Keratinocyte (primary cell): ENCODE measurements around the gene CLN3. TPM values are rescaled to one million over a fixed set of nuclear protein-coding genes. Genes with fewer than 3 reads are reported as not detected.
A peak's percentile ranks its signal among the peaks of the same experiment; 100 is the strongest.

Source experiments
- DNase-seq: peaks from one replicate; pipeline ENCODE4 v3.0.0-alpha.2; 2011; ENCODE audit warnings: low read depth, missing footprints, low spot score
- FAIRE-seq: peaks from 2 replicates; lab custom pipeline; 2011; peaks lifted over from hg19 to GRCh38; lab: Jason Lieb, UNC
- H2AFZ ChIP-seq: 2 replicates; pipeline ENCODE4 v1.6.0; 2012; ENCODE audit warnings: low read length, control low read depth, inconsistent platforms; ENCODE audit not compliant: control insufficient read depth
- H3K27ac ChIP-seq: 2 replicates; pipeline ENCODE4 v1.5.1; 2011; ENCODE audit warnings: low read length; ENCODE audit not compliant: control insufficient read depth, insufficient read depth
- H3K27me3 ChIP-seq: 3 replicates; pipeline ENCODE4 v1.6.0; 2011; ENCODE audit warnings: low read length; ENCODE audit not compliant: control insufficient read depth, insufficient read depth; ENCODE audit errors: extremely low read depth
- H3K36me3 ChIP-seq, 2 experiments: 2 replicates in 1 of 2; 3 replicates in 1 of 2; pipeline ENCODE4 v1.5.1; 2011; ENCODE audit warnings: low read length in 2 of 2, mild to moderate bottlenecking in 1 of 2; ENCODE audit not compliant: control insufficient read depth in 2 of 2, insufficient read depth in 2 of 2; ENCODE audit errors: extremely low read depth in 1 of 2
- H3K4me1 ChIP-seq: 3 replicates; pipeline ENCODE4 v1.5.1; 2011; ENCODE audit warnings: low read length; ENCODE audit not compliant: control insufficient read depth, insufficient read depth; ENCODE audit errors: extremely low read depth
- H3K4me2 ChIP-seq: 3 replicates; pipeline ENCODE4 v1.6.0; 2011; ENCODE audit warnings: low read depth, low read length; ENCODE audit not compliant: control insufficient read depth, insufficient read depth; ENCODE audit errors: extremely low read depth
- H3K4me3 ChIP-seq, 3 experiments: fragments of 200-600 bp in 1 of 3; sonication (generic) in 1 of 3; 2 replicates in 2 of 3; 3 replicates in 1 of 3; pipeline ENCODE4 v1.5.1; 2011 to 2016; ENCODE audit warnings: low read length in 3 of 3, mild to moderate bottlenecking in 3 of 3, control low read depth in 2 of 3, inconsistent platforms in 1 of 3, low read depth in 1 of 3, mixed read lengths in 1 of 3, mixed run types in 1 of 3, moderate library complexity in 1 of 3; ENCODE audit not compliant: control insufficient read depth in 2 of 3, insufficient read depth in 2 of 3; ENCODE audit errors: extremely low read depth in 1 of 3
- H3K79me2 ChIP-seq: 2 replicates; pipeline ENCODE4 v1.6.0; 2012; ENCODE audit warnings: low read length; ENCODE audit not compliant: control insufficient read depth, insufficient read depth
- H3K9ac ChIP-seq: 3 replicates; pipeline ENCODE4 v1.6.0; 2011; ENCODE audit warnings: low read length; ENCODE audit not compliant: control insufficient read depth, insufficient read depth; ENCODE audit errors: extremely low read depth
- H3K9me1 ChIP-seq: 3 replicates; pipeline ENCODE4 v1.6.0; 2011; ENCODE audit warnings: low read length; ENCODE audit not compliant: control insufficient read depth, insufficient read depth; ENCODE audit errors: extremely low read depth
- H3K9me3 ChIP-seq: 2 replicates; pipeline ENCODE4 v1.5.1; 2012; ENCODE audit warnings: low read depth, low read length; ENCODE audit not compliant: control insufficient read depth
- H4K20me1 ChIP-seq: 3 replicates; pipeline ENCODE4 v1.6.0; 2011; ENCODE audit warnings: low read length; ENCODE audit not compliant: control insufficient read depth, insufficient read depth; ENCODE audit errors: extremely low read depth
- CTCF ChIP-seq, 3 experiments: IDR thresholded peaks in 1 of 3; conservative IDR thresholded peaks in 1 of 3; optimal IDR thresholded peaks in 1 of 3; 2 replicates in 2 of 3; 3 replicates in 1 of 3; pipeline versions ENCODE3 to v1.5.1; 2011; ENCODE audit warnings: low read length in 3 of 3, mild to moderate bottlenecking in 3 of 3, moderate library complexity in 2 of 3, control low read depth in 1 of 3, inconsistent platforms in 1 of 3; ENCODE audit not compliant: insufficient read depth in 2 of 3; ENCODE audit errors: extremely low read depth in 1 of 3
- EZH2 ChIP-seq: IDR thresholded peaks from one replicate; pipeline ENCODE4 v1.6.1; 2012; ENCODE audit warnings: inconsistent platforms, mild to moderate bottlenecking, low read length, moderate library complexity
- dilution Hi-C: fragments of 300-500 bp; cut with MboI; formaldehyde crosslinking; loops from one replicate; pipeline ENCODE4 v1.7.0; 2020; ENCODE audit warnings: low sequenced_read_pairs; ENCODE audit not compliant: extremely low pct_ligation_motif_present
- polyA plus RNA-seq, 5 experiments: library from polyadenylated mRNA; depleted of rRNA in 3 of 5; stranded (reverse) in 3 of 5; stranded (forward) in 1 of 5; unstranded in 1 of 5; fragments of >200 nt; gene quantifications; 1 replicate in 1 of 5; 2 replicates in 3 of 5; 3 replicates in 1 of 5; pipeline versions ENCODE4 v1.2.1 to v1.2.3, GENCODE V29; 2011 to 2012; ENCODE audit warnings: missing spikeins in 2 of 5, low read depth in 1 of 5, low replicate concordance in 1 of 5

The CLN3 gene
- polyA plus RNA-seq, 1 donor (not counting 4 experiments of a cell fraction or from before 2014, with no cell fraction given) = 12.6 TPM

GRCh38 chr16:28492511-28492910, 637 bp upstream of the CLN3 start:
- Histone ChIP-seq H3K9me3 (no peaks in the 10 kb centered on the region), H2AFZ (peak overlapping the region; percentile 98), H3K79me2 (no peaks in the 10 kb centered on the region), H3K27me3 (no peaks in the 10 kb centered on the region), H3K27ac (peak overlapping the region; percentile 99), H3K4me2 (peak overlapping the region; percentile 66), H4K20me1 (no peaks in the 10 kb centered on the region), H3K9me1 (no peaks in the 10 kb centered on the region), H3K4me1 (peaks cover 2% of the 10 kb centered on the region), H3K36me3 (peaks cover 0 to 4% of the 10 kb centered on the region in 2 experiments), H3K4me3 (peak overlapping the region in 2 of 3 experiments; percentile 89 to 93), H3K9ac (peak overlapping the region; percentile 98)
- FAIRE-seq (no peak), DNase-seq (no peak)
- dilution Hi-C loops = no loop called here
- TF ChIP-seq EZH2 (no peak), CTCF (optimal IDR thresholded peaks at IDR 0.05 in 1 of 3, IDR thresholded peaks at IDR 0.05 in 1 of 3, conservative IDR thresholded peaks at IDR 0.05 in 1 of 3; ENCODE audit: extremely low read depth in 1 of 3, insufficient read depth in 2 of 3, low read length in 3 of 3) (no peak)

DNA sequence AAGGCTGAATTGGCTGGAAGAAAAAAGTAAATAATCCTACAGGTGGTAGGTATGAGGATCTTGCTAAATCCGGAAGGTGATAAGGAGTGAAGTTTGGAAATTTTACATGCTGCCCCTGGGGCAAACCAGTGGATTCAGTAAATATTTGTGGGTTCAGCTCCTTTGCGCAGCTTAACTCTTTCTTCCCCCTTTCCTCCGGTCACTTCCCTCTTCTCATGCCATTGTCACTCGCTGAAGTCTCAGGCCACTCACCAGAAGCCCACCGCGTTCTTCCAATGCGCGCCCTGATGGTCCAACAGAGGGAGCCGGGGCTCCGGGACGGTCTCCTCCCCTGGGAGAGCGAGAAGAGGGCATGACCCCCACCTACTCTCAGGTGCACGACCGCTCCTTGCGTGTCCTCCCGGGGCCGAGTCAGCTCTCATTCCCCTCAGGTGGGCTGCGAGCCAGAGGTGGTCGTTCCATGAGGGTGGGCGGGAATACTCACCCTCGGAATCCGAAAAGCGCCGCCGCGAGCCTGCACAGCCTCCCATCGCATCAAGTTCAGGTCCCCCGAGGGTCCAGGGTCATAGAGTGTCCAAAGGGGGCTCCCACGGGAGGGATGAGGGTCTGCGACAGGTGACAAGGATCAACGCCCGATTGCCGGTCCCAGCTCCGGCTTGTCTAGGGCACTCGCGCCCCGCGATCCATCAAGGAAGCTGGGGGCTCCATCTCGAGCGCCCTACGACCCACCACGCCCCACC, 474 bp downstream of the CLN3 start:
- Histone ChIP-seq H3K79me2 (no peaks in the 10 kb centered on the region), H2AFZ (peak overlapping the region; percentile 98), H3K9me1 (no peaks in the 10 kb centered on the region), H3K9ac (peak overlapping the region; percentile 98), H3K27me3 (no peaks in the 10 kb centered on the region), H3K4me3 (peak overlapping the region; percentile 72 to 93 (median 89)), H3K4me1 (peaks cover 2% of the 10 kb centered on the region), H3K4me2 (peak overlapping the region; percentile 66), H3K9me3 (no peaks in the 10 kb centered on the region), H4K20me1 (no peaks in the 10 kb centered on the region), H3K36me3 (peaks cover 0 to 7% of the 10 kb centered on the region in 2 experiments), H3K27ac (peak overlapping the region; percentile 99)
- dilution Hi-C loops = no loop called here
- FAIRE-seq (no peak), DNase-seq (no peak)
- peak in 2 of 3 experiments; percentile 13 to 18 for TF ChIP-seq CTCF (optimal IDR thresholded peaks at IDR 0.05 in 1 of 3, IDR thresholded peaks at IDR 0.05 in 1 of 3, conservative IDR thresholded peaks at IDR 0.05 in 1 of 3; ENCODE audit: extremely low read depth in 1 of 3, insufficient read depth in 2 of 3, low read length in 3 of 3)
- TF ChIP-seq EZH2 = no peak
